ENCODE results near the gene DLL3.

The DLL3 gene

DNA sequence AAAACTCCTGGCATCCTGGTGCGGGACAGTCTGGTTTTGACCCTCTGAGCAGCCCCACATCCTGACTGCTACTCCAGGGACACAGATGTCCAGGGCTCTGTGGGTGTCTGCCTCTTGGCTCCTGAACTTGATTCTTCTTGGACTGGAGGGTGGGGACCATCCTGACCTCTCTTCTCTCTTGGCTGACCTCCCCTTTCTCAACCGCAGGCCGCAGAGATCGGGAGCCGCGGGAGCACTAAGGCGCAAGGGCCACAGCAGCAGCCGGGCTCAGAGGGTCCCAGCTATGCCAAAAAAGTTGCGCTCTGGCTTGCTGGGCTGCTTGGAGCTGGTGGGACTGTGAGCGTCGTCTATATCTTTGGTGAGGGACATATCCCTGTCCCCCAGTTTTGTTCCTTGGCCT, 17.1 kb upstream of the DLL3 start:
- no peak for DNase-seq (ENCODE audit: low read depth in 1 of 2, low spot score in 1 of 2)

DNA sequence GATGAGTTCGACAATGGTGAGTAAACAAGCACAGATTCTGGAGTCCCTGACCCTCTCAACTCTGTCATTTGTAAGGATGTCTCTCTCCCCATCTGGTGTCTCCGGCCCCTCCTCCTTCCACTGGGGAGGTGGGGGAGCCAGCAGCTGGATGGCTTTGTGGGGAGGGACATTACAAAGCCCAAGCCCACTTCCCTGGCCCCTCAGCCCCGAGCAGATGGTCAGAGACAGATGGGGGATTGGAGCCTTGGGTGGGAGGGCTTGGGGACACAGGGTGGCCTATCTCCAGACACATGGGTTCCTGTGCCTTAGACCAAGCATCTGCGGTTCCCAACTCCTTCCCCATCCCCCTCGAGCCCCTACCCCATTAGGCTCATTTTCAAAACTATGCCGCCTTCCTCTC, 15.6 kb upstream of the DLL3 start:
- DNase-seq (ENCODE audit: low read depth in 1 of 2, low spot score in 1 of 2) = no peak

GRCh38 chr19:39489756-39490155, 9.0 kb upstream of the DLL3 start:
- DNase-seq (ENCODE audit: low read depth in 1 of 2, low spot score in 1 of 2) = no peak

DNA sequence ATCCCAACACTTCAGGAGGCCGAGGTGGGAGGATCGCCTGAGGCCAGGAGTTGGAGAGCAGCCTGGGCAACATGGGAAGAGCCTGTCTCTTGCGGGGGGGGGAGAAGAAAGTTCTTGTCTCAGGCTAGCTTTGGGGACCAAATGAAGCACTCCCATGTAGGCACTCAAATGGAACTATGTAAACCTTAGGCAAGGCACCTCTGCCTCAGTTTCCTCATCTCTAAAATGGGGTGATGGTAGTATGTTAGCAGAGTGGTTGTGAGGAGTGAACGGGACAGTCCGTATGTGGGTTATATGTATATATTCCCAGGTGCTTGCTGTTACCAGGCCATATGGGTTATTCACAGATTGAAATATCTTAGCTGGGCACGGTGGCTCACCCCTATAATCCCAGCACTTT, 6.5 kb upstream of the DLL3 start:
- no peak for DNase-seq (ENCODE audit: low read depth in 1 of 2, low spot score in 1 of 2)

- DNase-seq (ENCODE audit: low read depth in 1 of 2, low spot score in 1 of 2) = no peak
Observed at GRCh38 chr19:39492788-39493187, 6.0 kb upstream of the DLL3 start.

DNA sequence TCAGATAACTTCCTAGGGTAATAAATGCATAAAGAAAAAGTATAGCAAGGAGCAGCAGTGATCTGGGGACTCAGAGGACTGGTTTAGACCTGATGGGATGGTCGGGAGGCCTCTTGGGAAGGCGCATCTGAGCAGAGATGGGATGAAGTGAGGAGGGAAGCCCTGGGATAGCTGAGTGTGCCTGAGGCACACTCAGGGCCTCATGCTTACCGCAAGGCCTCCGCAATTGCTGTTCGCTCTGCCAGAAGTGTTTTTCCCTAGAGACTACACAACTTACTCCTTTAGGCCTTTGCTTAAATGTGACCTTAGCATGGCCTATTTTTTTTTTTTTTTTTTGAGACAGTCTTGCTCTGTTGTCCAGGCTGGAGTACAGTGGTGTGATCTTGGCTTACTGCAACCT, 4.1 kb upstream of the DLL3 start:
- no peak for DNase-seq (ENCODE audit: low read depth in 1 of 2, low spot score in 1 of 2)

DNA sequence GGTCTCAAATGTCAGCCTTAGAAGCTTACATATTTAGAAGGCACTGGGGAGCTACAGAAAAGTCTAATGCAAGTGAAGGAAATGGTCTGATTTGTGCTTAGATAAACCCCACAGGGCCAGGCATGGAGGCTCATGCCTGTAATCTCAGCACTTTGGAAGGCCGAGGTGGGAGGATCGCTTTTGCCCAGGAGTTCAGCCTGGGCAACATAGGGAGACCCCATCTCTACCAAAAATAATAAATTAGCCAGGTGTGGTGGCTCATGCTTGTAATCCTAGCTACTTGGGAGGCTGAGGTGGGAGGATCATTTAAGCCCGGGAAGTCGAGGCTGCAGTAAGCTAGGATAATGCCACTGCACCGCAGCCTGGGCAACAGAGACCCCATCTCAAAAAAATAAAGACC, 2.7 kb upstream of the DLL3 start:
- DNase-seq (ENCODE audit: low read depth in 1 of 2, low spot score in 1 of 2) = no peak

DNA sequence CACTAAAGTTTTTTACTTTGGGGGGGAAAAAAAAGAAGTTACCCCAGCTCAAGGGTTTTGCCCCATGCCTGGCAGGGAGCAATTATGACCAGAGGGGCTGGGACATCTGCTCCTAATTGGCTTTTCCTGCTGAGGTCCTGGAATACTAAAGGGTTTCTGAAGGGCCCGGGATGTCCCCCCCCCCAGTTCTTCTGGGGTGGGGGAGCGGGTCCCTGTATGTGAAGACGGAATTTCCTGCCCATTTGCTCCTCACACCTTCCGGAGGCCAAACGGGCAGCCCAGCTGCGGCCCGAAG, 1.1 kb upstream of the DLL3 start:
- no peak for DNase-seq (ENCODE audit: low read depth in 1 of 2, low spot score in 1 of 2)

DNA sequence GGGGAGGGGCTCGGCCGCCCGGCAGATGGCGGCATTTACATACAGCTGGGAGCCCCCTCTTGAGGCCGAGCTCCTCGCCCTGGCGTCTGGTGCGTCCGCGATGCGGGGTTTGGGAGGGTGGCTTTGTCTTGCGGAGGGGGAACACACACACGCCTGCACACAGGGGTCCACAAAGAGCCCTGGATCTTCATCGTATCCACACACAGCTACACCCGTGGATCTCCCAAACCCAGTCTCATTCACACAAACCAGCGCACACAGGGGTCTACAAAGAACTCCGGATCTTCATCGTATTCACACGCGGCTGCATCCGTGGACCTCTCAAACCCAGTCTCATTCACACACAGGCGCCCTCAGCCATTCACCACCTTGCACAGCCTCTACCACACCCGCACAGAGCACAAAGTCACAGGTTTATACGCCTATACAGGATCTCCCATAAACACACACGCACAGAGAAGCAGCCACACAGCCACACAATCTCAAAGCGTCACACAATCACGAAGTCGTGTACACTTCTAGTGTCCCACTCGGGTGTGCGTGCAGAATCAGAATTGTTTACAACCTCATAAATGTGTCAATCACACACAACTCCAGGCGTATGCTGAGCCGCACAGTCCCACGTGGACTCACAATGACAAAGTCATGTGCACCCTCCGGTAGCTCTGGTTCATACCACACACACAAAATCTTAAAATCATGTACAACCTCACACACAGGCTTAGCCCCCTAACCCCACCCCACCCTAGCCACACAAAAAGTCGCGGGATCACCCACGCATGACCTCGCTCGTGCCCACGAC, 550 bp upstream of the DLL3 start:
- DNase-seq (ENCODE audit: low read depth in 1 of 2, low spot score in 1 of 2) = no peak

DNA sequence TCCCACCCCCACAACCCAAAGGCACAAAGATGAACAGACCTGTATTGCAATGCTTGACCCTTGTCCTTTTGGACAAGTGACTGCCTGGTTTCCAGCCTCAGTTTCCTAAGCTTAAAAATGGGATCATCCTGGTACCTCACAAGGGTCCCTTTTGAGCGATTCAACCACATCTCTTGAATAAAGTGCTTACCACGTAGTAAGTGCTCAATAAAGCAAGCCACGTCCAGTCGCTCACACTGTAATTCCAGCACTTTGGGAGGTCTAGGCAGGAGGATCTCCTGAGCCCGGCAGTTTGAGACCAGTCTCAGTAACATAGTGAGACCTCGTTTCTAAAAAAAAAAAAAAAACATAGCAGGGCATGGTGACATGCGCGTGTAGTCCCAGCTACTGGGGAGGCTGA, 1.2 kb downstream of the DLL3 start:
- DNase-seq (ENCODE audit: low read depth in 1 of 2, low spot score in 1 of 2) = no peak

- DNase-seq (ENCODE audit: low read depth in 1 of 2, low spot score in 1 of 2) = no peak
Observed at GRCh38 chr19:39500543-39500942, 1.8 kb downstream of the DLL3 start.

- DNase-seq (ENCODE audit: low read depth in 1 of 2, low spot score in 1 of 2) = no peak
Observed at GRCh38 chr19:39501340-39501739, 2.6 kb downstream of the DLL3 start.

- peak; percentile 60 to 73 for DNase-seq (ENCODE audit: low read depth in 1 of 2, low spot score in 1 of 2)
Observed at GRCh38 chr19:39502640-39503417, 4.1 kb downstream of the DLL3 start.

DNA sequence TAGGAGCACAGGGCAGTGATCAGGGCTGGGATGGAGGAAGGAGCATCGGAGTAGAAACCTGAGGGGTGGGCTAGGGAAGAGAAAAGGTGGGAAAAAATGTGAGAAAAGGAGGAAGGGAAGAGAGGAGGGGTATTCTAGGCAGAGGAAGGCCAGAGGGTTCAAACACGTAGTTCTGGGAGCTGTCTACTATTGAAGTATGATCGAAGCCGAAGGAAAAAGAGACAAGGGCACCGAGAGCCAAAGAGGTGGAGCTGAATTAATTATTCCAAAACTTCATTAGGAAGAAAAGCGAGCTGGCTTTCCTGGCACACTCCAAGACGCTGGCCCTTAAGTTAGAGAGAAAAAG, 7.8 kb downstream of the DLL3 start:
- DNase-seq (ENCODE audit: low read depth in 1 of 2, low spot score in 1 of 2) = no peak

- DNase-seq (ENCODE audit: low read depth in 1 of 2, low spot score in 1 of 2) = peak in 1 of 2 donors; percentile 45
Observed at GRCh38 chr19:39506944-39507714, 8.4 kb downstream of the DLL3 start.

- DNase-seq (ENCODE audit: low read depth in 1 of 2, low spot score in 1 of 2) = no peak
Observed at GRCh38 chr19:39507715-39508364, 9.1 kb downstream of the DLL3 start.

DNA sequence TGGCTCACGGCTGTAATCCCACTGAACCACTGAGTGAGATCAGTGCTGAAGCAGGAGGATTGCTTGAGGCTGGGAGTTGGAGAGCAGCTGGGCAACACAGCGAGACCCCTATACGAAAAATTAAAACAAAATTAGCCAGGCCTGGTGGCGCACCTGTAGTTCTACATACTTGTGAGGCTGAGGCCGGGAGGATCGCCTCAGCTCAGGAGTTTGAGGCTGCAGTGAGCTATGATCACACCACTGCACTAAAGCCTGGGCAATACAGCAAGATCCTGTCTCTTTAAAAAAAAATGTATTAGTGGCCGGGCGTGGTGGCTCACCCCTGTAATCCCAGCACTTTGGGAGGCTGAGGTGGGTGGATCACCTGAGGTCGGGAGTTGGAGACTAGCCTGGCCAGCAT, 9.9 kb downstream of the DLL3 start:
- no peak for DNase-seq (ENCODE audit: low read depth in 1 of 2, low spot score in 1 of 2)

DNA sequence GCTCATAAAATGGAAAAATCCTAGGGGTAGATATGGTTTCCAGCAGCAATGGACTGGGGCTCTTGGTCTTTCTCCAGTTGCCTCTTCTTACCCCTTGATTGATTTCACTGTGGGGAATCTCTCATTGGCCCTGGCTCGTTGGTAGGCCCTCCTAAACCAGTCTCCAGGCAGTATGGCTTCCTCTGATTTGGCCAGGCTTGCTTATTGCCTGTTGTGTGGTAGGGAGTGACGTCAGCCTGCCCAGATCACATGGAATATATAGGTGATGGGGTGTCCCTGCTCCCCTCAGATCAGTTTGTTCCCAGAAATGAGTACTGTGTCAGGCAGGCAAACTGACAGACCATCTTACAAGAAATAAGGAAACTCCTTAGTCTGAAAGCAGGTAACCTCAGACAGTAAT, 10.5 kb downstream of the DLL3 start:
- DNase-seq (ENCODE audit: low read depth in 1 of 2, low spot score in 1 of 2) = no peak

- DNase-seq (ENCODE audit: low read depth in 1 of 2, low spot score in 1 of 2) = no peak
Observed at GRCh38 chr19:39512988-39513387, 14.2 kb downstream of the DLL3 start.

- DNase-seq (ENCODE audit: low read depth in 1 of 2, low spot score in 1 of 2) = no peak
Observed at GRCh38 chr19:39514840-39515550, 16.2 kb downstream of the DLL3 start, which contains the start of gene SELENOV. SELENOV (plus strand) TSS chr19:39515139; CDS start chr19:39515213, 74 bp downstream.

Measured in stimulated activated CD4-positive, alpha-beta T cell treated with anti-CD3 and anti-CD28 coated beads, Interleukin-15, amount 100 ng/mL, for 1 hour (primary cell).